Epithelial cell of esophagus (primary cell): ENCODE data around the gene FBLN2.
"Not testable (repeated sequence)": the region's sequence is repeated elsewhere in the genome, so short reads cannot be mapped to it uniquely, and the experiment has no call there.

Experiments
- DNase-seq: peaks from one replicate; pipeline ENCODE4 v3.0.0; 2010; ENCODE audit warnings: low read depth
- H3K4me3 ChIP-seq: 2 replicates; pipeline ENCODE4 v1.5.1; 2011; ENCODE audit warnings: mild to moderate bottlenecking, low read length, control low read depth
- CTCF ChIP-seq: IDR thresholded peaks from 2 replicates; pipeline ENCODE4 v1.5.1; 2011; ENCODE audit warnings: low read depth, mild to moderate bottlenecking, low read length, control low read depth, inconsistent platforms; ENCODE audit not compliant: insufficient read depth; ENCODE audit errors: missing control alignments

The FBLN2 gene

GRCh38 chr3:13561967-13562366, 13.0 kb downstream of the FBLN2 start:
- no peak overlapping the region for H3K4me3 ChIP-seq
- TF ChIP-seq CTCF, result no peak
- no peak for DNase-seq

GRCh38 chr3:13562421-13562820, 13.5 kb downstream of the FBLN2 start:
- not testable (repeated sequence) for H3K4me3 ChIP-seq

GRCh38 chr3:13563321-13563720, 14.4 kb downstream of the FBLN2 start:
- DNase-seq, result no peak
- H3K4me3 ChIP-seq, result no peak overlapping the region
- no peak for TF ChIP-seq CTCF

More at GRCh38 chr3:13562421-13562820, 13.5 kb downstream of the FBLN2 start:
- DNase-seq, result not testable (repeated sequence)

- H3K4me3 ChIP-seq, result no peak overlapping the region
- DNase-seq, result no peak
- no peak for TF ChIP-seq CTCF
These were observed 15.0 kb downstream of the FBLN2 start for GRCh38 chr3:13563911-13564310.

- H3K4me3 ChIP-seq, result no peak overlapping the region
- DNase-seq, result no peak
- no peak for TF ChIP-seq CTCF
These were observed 16.0 kb downstream of the FBLN2 start for GRCh38 chr3:13564751-13565560.

GRCh38 chr3:13565581-13566452, 16.9 kb downstream of the FBLN2 start:
- H3K4me3 ChIP-seq, result no peak overlapping the region
- no peak for TF ChIP-seq CTCF
- DNase-seq, result no peak

- no peak overlapping the region for H3K4me3 ChIP-seq
- TF ChIP-seq CTCF, result no peak
- no peak for DNase-seq
These were observed 17.5 kb downstream of the FBLN2 start for GRCh38 chr3:13566453-13566748.
